HepG2 (cell line): ENCODE measurements around the gene FAM187B. TPM values are rescaled to one million over a fixed set of nuclear protein-coding genes. Genes with fewer than 3 reads are reported as not detected.

Experiments used
- ATAC-seq: fragments of 200-7000 bp; cut with Tn5 transposase; 3 replicates; pipeline ENCODE4 v1.9.1; 2020; ENCODE audit warnings: mild to moderate bottlenecking, moderate library complexity
- BruUV-seq: library from RNA; stranded (reverse); fragments of 400-500 nt; replicated peaks from 2 replicates; lab custom pipeline; 2021; lab: Mats Ljungman, UMichigan
- CTCF ChIA-PET: fragments of 300-600 bp; formaldehyde crosslinking; extraction: SDS; loops from one replicate; lab custom pipeline; 2021; ENCODE audit warnings: low total read pairs, inconsistent platforms, low intra/inter-chr PET ratio; lab: Yijun Ruan, JAX
- POLR2A ChIA-PET: fragments of 350-600 bp; sonication (Branson Sonifier 250); formaldehyde crosslinking; loops from one replicate; lab custom pipeline; 2020; ENCODE audit warnings: antibody characterized with exemption, inconsistent platforms; lab: Yijun Ruan, JAX
- DNase-seq: peaks from one replicate; pipeline ENCODE4 v3.0.0-alpha.2; 2015; ENCODE audit warnings: low spot score
- FAIRE-seq: peaks from 3 replicates; lab custom pipeline; 2011; peaks lifted over from hg19 to GRCh38; lab: Jason Lieb, UNC
- H2AFZ ChIP-seq: one replicate; pipeline ENCODE4 v1.6.1; 2011; ENCODE audit warnings: low read length, inconsistent platforms
- H3K27ac ChIP-seq: fragments of 300-600 bp; 3 replicates; pipeline ENCODE4 v1.8.0; 2011; ENCODE audit warnings: mixed run types, mild to moderate bottlenecking, mixed read lengths, low read length, inconsistent platforms; ENCODE audit not compliant: insufficient read depth; ENCODE audit errors: extremely low read length
- H3K27me3 ChIP-seq, 2 experiments: fragments of 200-600 bp in 1 of 2; 2 replicates in 1 of 2; 3 replicates in 1 of 2; pipeline versions ENCODE4 v1.6.0 to v1.8.0; 2011; ENCODE audit warnings: low read length in 2 of 2, mild to moderate bottlenecking in 2 of 2, moderate library complexity in 2 of 2, inconsistent platforms in 1 of 2; ENCODE audit not compliant: insufficient read depth in 2 of 2, control insufficient read depth in 1 of 2
- H3K36me3 ChIP-seq, 2 experiments: fragments of 200-600 bp in 1 of 2; replicated peaks in 1 of 2; 2 replicates in 1 of 2; 3 replicates in 1 of 2; pipeline versions ENCODE4 v1.5.1 to v1.8.0; 2011; ENCODE audit warnings: low read length in 2 of 2, inconsistent platforms in 1 of 2; ENCODE audit not compliant: insufficient read depth in 2 of 2, control insufficient read depth in 1 of 2
- H3K4me1 ChIP-seq: 2 replicates; pipeline ENCODE4 v1.5.1; 2012; ENCODE audit warnings: low read length, inconsistent platforms; ENCODE audit not compliant: insufficient read depth
- H3K4me2 ChIP-seq: 2 replicates; pipeline ENCODE4 v1.6.0; 2011; ENCODE audit warnings: low read depth, low read length, inconsistent platforms
- H3K4me3 ChIP-seq, 3 experiments: fragments of 200-600 bp in 1 of 3; sonication (generic), shearing (Covaris generic) in 1 of 3; replicated peaks in 1 of 3; 2 replicates each; pipeline ENCODE4 v1.5.1; 2011 to 2016; ENCODE audit warnings: low read length in 3 of 3, inconsistent platforms in 2 of 3, low read depth in 2 of 3, mild to moderate bottlenecking in 2 of 3, control low read depth in 1 of 3, mixed read lengths in 1 of 3; ENCODE audit not compliant: insufficient read depth in 1 of 3
- H3K79me2 ChIP-seq: one replicate; pipeline ENCODE4 v1.6.1; 2011; ENCODE audit warnings: low read length, inconsistent platforms; ENCODE audit not compliant: insufficient read depth
- H3K9ac ChIP-seq: 2 replicates; pipeline ENCODE4 v1.6.0; 2011; ENCODE audit warnings: mild to moderate bottlenecking, low read depth, low read length, inconsistent platforms; ENCODE audit not compliant: insufficient read depth
- H3K9me3 ChIP-seq: 2 replicates; pipeline ENCODE4 v1.5.1; 2012; ENCODE audit warnings: mild to moderate bottlenecking, low read length
- H4K20me1 ChIP-seq: 2 replicates; pipeline ENCODE4 v1.6.0; 2011; ENCODE audit warnings: inconsistent platforms, mild to moderate bottlenecking, low read length, moderate library complexity; ENCODE audit not compliant: insufficient read depth
- ARNTL ChIP-seq: sonication (generic); formaldehyde crosslinking; IDR thresholded peaks from 2 replicates; pipeline ENCODE4 v1.4.0; 2020; ENCODE audit warnings: mild to moderate bottlenecking, missing genetic modification reagents
- EHMT2 ChIP-seq: fragments of 200-600 bp; sonication (generic); IDR thresholded peaks from 2 replicates; pipeline ENCODE4 v1.7.0; 2017; ENCODE audit warnings: antibody characterized with exemption, low read depth, low read length, borderline replicate concordance
- HOXA3 ChIP-seq: sonication (generic); formaldehyde crosslinking; IDR thresholded peaks from 2 replicates; pipeline ENCODE4 v1.5.0; 2020; ENCODE audit warnings: missing genetic modification reagents
- MIXL1 ChIP-seq: IDR thresholded peaks from 2 replicates; pipeline ENCODE4 v1.6.1; 2016
- RNF2 ChIP-seq: fragments of 450-650 bp; conservative IDR thresholded peaks from 2 replicates; pipeline ENCODE4 v1.6.1; 2016; ENCODE audit warnings: low read depth
- SIN3A ChIP-seq: IDR thresholded peaks from 2 replicates; pipeline ENCODE4 v1.6.1; 2011; ENCODE audit warnings: low read depth, mild to moderate bottlenecking, control low read depth, low read length, borderline replicate concordance
- TOPORS ChIP-seq: sonication (generic); formaldehyde crosslinking; IDR thresholded peaks from 2 replicates; pipeline ENCODE4 v1.8.0; 2023; ENCODE audit warnings: mild to moderate bottlenecking, missing genetic modification reagents
- XBP1 ChIP-seq: sonication (generic); formaldehyde crosslinking; IDR thresholded peaks from 2 replicates; pipeline ENCODE4 v1.5.0; 2020; ENCODE audit warnings: missing genetic modification reagents
- ZFX ChIP-seq: sonication (generic); formaldehyde crosslinking; IDR thresholded peaks from 2 replicates; pipeline ENCODE4 v1.4.0; 2020; ENCODE audit warnings: mild to moderate bottlenecking, low read depth, missing genetic modification reagents, moderate library complexity
- ZNF619 ChIP-seq: sonication (generic); formaldehyde crosslinking; IDR thresholded peaks from 2 replicates; pipeline ENCODE4 v1.4.0; 2020; ENCODE audit warnings: mild to moderate bottlenecking, missing genetic modification reagents
- ZNF792 ChIP-seq: IDR thresholded peaks from 2 replicates; pipeline ENCODE4 v1.6.1; 2016
- WGBS: methylation state at CpG from one replicate; pipeline ENCODE4 v1.1.6; 2017; ENCODE audit warnings: low lambda C conversion rate; 5-methylcytosine and 5-hydroxymethylcytosine counted together
- in situ Hi-C: cut with HindIII; loops from 2 replicates; pipeline ENCODE4 v1.10.0; 2017; ENCODE audit warnings: low pct_unique_long_range_greater_than_20kb; ENCODE audit not compliant: extremely low pct_ligation_motif_present
- intact Hi-C: fragments of 100-400 bp; cut with micrococcal nuclease; formaldehyde crosslinking; loops from one replicate; pipeline ENCODE4 v1.10.0; 2022; ENCODE audit not compliant: unreplicated experiment
- polyA plus RNA-seq, 8 experiments: library from polyadenylated mRNA; depleted of rRNA in 3 of 8; stranded (reverse) in 7 of 8; unstranded in 1 of 8; fragments of >200 nt; fragmentation: Illumina TruSeq in 4 of 8; extraction: Trizol in 4 of 8; gene quantifications; 2 replicates each; pipeline versions ENCODE4 v1.2.1 to v1.2.3, GENCODE V29; 2011 to 2016; ENCODE audit warnings: low read depth in 4 of 8, missing spikeins in 1 of 8, mixed read lengths in 1 of 8; ENCODE audit not compliant: insufficient read depth in 1 of 8
- total RNA-seq, 5 experiments: library from RNA; depleted of rRNA; stranded (reverse); fragments of >200 nt; fragmentation: Illumina TruSeq; extraction: Trizol; gene quantifications; 2 replicates each; pipeline ENCODE4 v1.2.3, GENCODE V29; 2016; ENCODE audit warnings: low read depth in 1 of 5
- TF ChIP-seq, protein P1 (sequence below): IDR thresholded peaks from 2 replicates; pipeline ENCODE4 v1.6.1; 2016; ENCODE audit warnings: missing genetic modification reagents, missing compliant biosample characterization
- TF ChIP-seq, protein P2 (sequence below): sonication (generic); formaldehyde crosslinking; IDR thresholded peaks from 2 replicates; pipeline ENCODE4 v1.4.0; 2020; ENCODE audit warnings: missing genetic modification reagents
- TF ChIP-seq, protein P3 (sequence below): sonication (generic); formaldehyde crosslinking; conservative IDR thresholded peaks from 2 replicates; pipeline ENCODE4 v1.4.0; 2020; ENCODE audit warnings: missing genetic modification reagents
- TF ChIP-seq, protein P4 (sequence below): IDR thresholded peaks from 2 replicates; pipeline ENCODE4 v1.6.1; 2012; ENCODE audit warnings: low read depth, low read length, improper control_type of control experiment

The FAM187B gene
- total and polyA plus RNA-seq, 2 of the 13 experiments (the other 11 are each of a cell fraction or from before 2014, with no cell fraction given) = not detected

DNA sequence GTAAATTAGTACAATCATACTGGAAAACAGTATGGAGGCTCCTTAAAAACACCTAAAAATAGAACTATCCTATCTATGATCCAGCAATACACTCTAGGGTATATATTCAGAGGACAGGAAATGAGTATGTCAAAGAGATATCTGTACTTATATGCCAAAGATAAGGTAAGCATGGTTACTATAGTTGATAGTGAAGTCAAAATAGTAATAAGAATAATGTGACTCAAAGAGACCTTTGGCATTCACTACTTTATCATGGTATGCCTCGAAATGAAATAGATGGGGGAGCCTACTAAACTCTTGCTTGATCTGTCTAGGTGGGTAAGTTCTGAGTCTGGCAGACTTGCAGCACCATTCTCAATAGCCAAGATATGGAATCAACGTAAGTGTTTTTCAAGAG, 43.7 kb downstream of the FAM187B start:
- Histone ChIP-seq H3K27me3 (no peaks in the 10 kb centered on the region), H3K4me2 (no peak overlapping the region), H3K36me3 (no peaks in the 10 kb centered on the region), H4K20me1 (no peaks in the 10 kb centered on the region), H2AFZ (no peak overlapping the region), H3K9me3 (no peaks in the 10 kb centered on the region), H3K4me1 (no peaks in the 10 kb centered on the region), H3K9ac (no peak overlapping the region), H3K79me2 (no peaks in the 10 kb centered on the region), H3K27ac (no peak overlapping the region), H3K4me3 (no peak overlapping the region)
- WGBS = 0% methylated on average over 2 of the region's 2 CpGs
- FAIRE-seq (no peak), DNase-seq (no peak), ATAC-seq (no peak)
- ChIA-PET POLR2A (no interaction called here), CTCF (no interaction called here)
- BruUV-seq = no TSS peak
- intact Hi-C loops = no loop called here
- no peak for TF ChIP-seq EHMT2
- TF ChIP-seq ARNTL (CRISPR knock-in tag) = no peak
- TF ChIP-seq, protein P1, sequence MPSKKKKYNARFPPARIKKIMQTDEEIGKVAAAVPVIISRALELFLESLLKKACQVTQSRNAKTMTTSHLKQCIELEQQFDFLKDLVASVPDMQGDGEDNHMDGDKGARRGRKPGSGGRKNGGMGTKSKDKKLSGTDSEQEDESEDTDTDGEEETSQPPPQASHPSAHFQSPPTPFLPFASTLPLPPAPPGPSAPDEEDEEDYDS = no peak
- TF ChIP-seq XBP1 (CRISPR knock-in tag) = no peak
- no peak for TF ChIP-seq TOPORS (CRISPR knock-in tag)
- no peak for TF ChIP-seq MIXL1 (CRISPR knock-in tag)
- TF ChIP-seq RNF2 = no peak
- TF ChIP-seq, protein P2, sequence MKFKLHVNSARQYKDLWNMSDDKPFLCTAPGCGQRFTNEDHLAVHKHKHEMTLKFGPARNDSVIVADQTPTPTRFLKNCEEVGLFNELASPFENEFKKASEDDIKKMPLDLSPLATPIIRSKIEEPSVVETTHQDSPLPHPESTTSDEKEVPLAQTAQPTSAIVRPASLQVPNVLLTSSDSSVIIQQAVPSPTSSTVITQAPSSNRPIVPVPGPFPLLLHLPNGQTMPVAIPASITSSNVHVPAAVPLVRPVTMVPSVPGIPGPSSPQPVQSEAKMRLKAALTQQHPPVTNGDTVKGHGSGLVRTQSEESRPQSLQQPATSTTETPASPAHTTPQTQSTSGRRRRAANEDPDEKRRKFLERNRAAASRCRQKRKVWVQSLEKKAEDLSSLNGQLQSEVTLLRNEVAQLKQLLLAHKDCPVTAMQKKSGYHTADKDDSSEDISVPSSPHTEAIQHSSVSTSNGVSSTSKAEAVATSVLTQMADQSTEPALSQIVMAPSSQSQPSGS (CRISPR knock-in tag) = no peak
- in situ Hi-C loops = no loop called here

DNA sequence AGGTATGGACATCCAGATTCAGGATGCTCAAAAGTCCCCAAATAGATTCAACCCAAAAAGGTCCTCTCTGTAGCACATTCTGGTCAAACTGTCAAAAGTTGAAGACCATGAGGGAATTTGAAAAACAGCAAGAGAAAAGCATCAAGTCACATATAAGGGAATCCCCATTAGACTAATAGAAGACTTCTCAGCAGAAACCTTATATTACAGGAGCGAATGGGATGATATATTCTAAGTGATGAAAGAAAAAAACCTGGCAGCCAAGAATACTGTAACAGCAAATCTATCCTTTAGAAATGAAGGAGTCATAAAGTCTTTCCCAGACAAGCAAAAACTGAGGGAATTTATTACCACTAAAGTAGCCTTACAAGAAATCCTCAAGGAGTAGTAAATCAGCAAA, 44.3 kb downstream of the FAM187B start:
- H3K36me3 ChIP-seq = no peaks in the 10 kb centered on the region
- in situ Hi-C loops = no loop called here
- DNase-seq (no peak), ATAC-seq (no peak), FAIRE-seq (no peak)
- intact Hi-C loops = no loop called here
- WGBS = 0% methylated on average over 1 of the region's 1 CpG
- no peaks in the 10 kb centered on the region for H3K27me3 ChIP-seq
- no peak overlapping the region for H3K9ac ChIP-seq
- H3K4me2 ChIP-seq = no peak overlapping the region
- H2AFZ ChIP-seq = no peak overlapping the region
- H3K4me3 ChIP-seq = no peak overlapping the region
- no peaks in the 10 kb centered on the region for H3K4me1 ChIP-seq
- POLR2A ChIA-PET = no interaction called here
- no peaks in the 10 kb centered on the region for H4K20me1 ChIP-seq
- H3K27ac ChIP-seq = no peak overlapping the region
- CTCF ChIA-PET = no interaction called here
- no peaks in the 10 kb centered on the region for H3K79me2 ChIP-seq
- H3K9me3 ChIP-seq = no peaks in the 10 kb centered on the region
- no TSS peak for BruUV-seq
- TF ChIP-seq HOXA3 (CRISPR knock-in tag) (no peak), SIN3A (no peak), ZFX (no peak), ZNF792 (CRISPR knock-in tag) (no peak), ZNF619 (CRISPR knock-in tag) (no peak)
- TF ChIP-seq, protein P3, sequence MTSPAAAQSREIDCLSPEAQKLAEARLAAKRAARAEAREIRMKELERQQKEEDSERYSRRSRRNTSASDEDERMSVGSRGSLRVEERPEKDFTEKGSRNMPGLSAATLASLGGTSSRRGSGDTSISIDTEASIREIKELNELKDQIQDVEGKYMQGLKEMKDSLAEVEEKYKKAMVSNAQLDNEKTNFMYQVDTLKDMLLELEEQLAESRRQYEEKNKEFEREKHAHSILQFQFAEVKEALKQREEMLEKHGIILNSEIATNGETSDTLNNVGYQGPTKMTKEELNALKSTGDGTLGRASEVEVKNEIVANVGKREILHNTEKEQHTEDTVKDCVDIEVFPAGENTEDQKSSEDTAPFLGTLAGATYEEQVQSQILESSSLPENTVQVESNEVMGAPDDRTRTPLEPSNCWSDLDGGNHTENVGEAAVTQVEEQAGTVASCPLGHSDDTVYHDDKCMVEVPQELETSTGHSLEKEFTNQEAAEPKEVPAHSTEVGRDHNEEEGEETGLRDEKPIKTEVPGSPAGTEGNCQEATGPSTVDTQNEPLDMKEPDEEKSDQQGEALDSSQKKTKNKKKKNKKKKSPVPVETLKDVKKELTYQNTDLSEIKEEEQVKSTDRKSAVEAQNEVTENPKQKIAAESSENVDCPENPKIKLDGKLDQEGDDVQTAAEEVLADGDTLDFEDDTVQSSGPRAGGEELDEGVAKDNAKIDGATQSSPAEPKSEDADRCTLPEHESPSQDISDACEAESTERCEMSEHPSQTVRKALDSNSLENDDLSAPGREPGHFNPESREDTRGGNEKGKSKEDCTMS (CRISPR knock-in tag) = no peak
- TF ChIP-seq, protein P4, sequence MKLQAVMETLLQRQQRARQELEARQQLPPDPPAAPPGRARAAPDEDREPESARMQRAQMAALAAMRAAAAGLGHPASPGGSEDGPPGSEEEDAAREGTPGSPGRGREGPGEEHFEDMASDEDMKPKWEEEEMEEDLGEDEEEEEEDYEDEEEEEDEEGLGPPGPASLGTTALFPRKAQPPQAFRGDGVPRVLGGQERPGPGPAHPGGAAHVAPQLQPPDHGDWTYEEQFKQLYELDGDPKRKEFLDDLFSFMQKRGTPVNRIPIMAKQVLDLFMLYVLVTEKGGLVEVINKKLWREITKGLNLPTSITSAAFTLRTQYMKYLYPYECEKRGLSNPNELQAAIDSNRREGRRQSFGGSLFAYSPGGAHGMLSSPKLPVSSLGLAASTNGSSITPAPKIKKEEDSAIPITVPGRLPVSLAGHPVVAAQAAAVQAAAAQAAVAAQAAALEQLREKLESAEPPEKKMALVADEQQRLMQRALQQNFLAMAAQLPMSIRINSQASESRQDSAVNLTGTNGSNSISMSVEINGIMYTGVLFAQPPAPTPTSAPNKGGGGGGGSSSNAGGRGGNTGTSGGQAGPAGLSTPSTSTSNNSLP = no peak
